ENCODE results near the gene ODAD4.

Gene ODAD4

GRCh38 chr17:41971721-41972523 lies 41.5 kb downstream of the ODAD4 start:
- no peak for DNase-seq (ENCODE audit: low spot score)

- no peak for DNase-seq (ENCODE audit: low spot score)
Observed at GRCh38 chr17:41972571-41973407, 42.4 kb downstream of the ODAD4 start.

GRCh38 chr17:41973408-41973811 lies 43.0 kb downstream of the ODAD4 start:
- DNase-seq (ENCODE audit: low spot score) = no peak

DNA sequence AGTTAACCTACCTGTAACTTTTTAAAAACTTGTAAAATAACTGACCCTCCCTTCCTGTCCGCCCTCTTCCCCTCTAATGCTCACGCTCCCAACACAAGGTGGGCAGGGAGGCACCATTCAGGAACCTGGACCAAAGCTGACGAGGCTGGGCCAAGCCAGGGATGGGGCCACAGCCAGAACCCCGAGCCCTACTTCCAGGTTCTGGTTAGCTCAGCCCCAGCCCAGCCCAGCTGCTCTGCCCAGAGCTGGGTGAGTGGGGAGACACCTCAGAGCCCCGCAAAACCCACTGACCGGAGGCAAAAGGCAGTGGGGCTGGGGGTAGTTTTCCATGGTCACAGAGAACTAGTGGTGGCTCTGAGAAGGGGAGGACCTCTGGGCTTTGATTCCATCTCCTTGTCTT lies 43.6 kb downstream of the ODAD4 start:
- no peak for DNase-seq (ENCODE audit: low spot score)

- no peak for DNase-seq (ENCODE audit: low spot score)
Observed at GRCh38 chr17:41974658-41975057, 44.2 kb downstream of the ODAD4 start.

DNA sequence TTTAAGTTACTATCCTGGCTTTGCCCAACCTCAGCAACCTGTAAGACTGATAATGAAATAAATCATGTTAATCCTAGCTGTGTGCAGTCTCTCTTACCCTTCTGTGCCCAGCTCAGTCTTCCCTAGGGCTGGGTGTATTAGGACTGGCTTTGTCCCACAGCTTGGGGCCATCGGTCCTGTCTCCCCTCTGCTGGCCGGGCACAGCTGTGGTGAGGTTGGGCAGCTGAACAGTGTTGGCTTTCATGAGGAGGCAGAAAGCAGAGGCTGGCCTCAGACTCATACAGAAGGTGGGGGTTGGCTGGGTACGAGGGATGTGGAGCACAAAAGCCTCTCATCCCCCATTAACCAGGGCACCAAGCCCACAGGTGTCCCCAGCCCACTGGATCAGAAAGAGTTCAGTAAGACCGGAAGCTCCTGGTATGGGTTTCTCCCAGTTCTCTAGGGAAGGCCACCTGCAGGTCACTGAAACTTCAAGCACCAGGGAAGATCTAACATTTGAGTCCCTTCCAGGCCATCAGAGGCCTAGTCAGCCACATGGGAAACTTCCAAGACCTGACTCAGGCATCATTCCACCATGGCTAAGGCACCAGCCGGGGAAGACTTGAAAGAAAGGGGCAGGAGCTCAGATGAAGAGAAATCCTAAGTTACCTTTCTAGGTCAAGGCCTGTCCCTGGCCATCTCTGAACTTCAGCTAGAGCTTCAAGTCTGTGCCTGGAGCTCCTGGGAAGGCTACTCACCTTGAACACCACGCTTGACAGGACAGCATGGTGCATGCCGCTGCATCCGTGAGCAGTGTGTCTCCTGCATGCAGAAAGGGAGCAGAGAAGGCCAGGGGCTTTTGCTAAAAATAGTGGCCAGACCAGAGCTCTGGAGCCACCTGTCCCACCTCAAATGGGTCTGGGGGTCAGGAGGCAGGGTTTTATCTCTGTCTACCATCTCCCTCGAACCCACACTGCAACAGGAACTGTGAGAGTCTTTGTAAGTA lies 45.0 kb downstream of the ODAD4 start:
- peak; percentile 84 for DNase-seq (ENCODE audit: low spot score)

GRCh38 chr17:41976142-41976768 lies 45.8 kb downstream of the ODAD4 start:
- DNase-seq (ENCODE audit: low spot score) = peak; percentile 71

DNA sequence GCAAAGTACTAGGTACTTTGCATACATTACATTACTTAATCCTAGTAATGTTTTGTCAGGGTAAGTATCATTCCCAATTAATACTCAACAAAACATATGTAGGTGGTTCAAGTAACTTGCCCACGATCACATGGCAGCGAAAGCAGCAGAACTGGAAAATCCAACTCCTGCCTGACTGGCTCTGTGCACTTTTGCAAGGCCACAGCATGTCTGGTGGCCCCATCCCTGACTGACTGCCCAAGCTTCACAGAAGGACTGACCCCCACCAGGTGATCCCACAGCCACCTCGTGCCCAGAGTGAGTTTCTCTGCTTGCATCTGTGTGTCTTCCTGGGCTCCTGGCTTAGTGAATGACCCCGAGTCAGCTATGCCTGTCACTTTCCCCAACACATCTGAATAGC lies 47.6 kb downstream of the ODAD4 start:
- no peak for DNase-seq (ENCODE audit: low spot score)

DNA sequence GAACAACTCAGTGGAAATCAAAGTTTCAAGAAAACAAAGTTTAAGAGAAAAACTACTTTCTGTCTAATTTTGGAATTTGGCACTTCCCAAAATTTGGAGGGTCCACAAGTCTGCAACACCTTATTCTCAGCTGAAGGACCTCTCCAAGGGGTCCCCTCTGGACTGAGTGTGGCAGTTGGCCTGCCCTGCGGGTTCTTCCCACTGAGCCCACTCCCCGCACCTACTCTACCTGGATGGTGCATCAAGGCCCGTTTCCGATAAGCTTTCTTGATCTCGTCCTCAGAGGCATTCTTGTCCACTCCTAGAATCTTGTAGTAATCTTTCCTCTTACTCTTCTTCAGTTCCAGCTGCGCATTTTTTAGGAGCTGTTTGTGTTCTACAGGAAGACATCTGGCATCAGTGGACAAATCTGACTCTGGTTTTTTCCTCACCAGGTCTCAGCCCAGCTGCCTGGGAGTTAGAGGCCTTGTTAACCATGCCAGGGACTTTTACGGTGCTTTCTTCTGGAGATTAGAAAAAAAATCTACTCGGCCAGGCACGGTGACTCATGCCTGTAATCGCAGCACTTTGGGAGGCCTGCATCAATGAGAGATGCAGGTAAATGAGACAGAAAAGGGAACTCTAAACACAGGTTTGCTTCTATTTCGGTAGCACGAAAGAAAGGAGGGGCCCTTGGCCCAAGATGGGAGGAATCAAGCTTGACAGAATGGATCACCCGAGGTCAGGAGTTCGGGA lies 51.8 kb downstream of the ODAD4 start:
- no peak for DNase-seq (ENCODE audit: low spot score)

DNA sequence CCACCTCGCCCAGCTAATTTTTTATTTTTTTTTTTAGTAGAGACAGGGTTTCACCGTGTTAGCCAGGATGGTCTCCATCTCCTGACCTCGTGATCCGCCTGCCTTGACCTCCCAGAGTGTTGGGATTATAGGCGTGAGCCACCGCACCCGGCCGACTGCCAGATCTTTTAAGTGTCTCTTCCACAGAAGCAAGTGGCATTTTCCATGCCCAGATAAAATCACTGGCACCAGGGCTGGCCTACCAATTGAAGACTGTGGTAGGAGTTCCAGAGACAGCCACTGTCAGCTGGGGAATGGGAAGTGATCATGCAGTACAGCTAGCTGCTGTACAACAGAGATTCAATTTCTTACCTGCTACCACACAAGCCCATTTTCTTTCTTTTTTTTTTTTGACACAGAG lies 54.0 kb downstream of the ODAD4 start:
- no peak for DNase-seq (ENCODE audit: low spot score)

- no peak for DNase-seq (ENCODE audit: low spot score)
Observed at GRCh38 chr17:41985919-41986318, 55.5 kb downstream of the ODAD4 start.

- no peak for DNase-seq (ENCODE audit: low spot score)
Observed at GRCh38 chr17:41986634-41987033, 56.2 kb downstream of the ODAD4 start.

DNA sequence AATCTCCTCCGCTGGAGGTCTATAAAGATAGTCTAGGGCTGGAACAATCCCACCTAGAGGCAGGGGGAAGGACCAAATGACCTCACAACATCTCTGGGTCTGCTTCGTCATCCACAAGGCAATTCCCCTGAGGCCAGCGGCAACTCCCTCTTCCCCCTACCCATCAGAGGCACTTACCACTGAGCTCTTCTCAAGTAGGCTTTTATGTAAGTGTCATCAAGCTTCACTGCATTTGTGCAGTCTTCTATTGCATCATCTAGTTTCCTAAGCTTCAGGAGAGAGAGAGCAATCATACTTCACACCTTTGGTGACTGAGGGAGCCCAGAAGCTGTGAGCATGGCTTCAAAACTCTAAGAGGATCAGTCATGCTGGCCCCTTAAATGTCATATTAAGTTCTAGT lies 57.2 kb downstream of the ODAD4 start:
- DNase-seq (ENCODE audit: low spot score) = no peak

- no peak for DNase-seq (ENCODE audit: low spot score)
Observed at GRCh38 chr17:41988418-41988817, 58.0 kb downstream of the ODAD4 start.

- no peak for DNase-seq (ENCODE audit: low spot score)
Observed at GRCh38 chr17:41989702-41990419, 59.4 kb downstream of the ODAD4 start.

DNA sequence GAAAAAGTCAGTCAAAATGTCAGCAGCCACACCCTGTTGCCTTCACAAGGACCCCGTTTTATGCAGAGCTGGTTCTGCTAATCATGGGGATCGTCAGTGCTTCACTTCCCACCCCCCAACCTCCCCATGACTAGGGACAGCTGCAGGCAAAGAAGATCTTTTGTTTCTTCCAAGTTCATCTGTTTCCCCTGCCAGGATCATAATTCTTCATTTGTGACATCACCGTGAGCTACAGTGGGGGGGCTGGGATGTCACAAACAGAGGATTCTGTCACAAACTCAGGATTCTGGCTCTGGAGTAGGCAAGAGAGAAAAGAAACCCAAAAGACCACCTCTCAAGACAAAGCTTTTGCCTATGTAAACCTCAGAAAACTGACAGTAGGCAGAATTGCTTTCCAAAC lies 62.2 kb downstream of the ODAD4 start:
- DNase-seq (ENCODE audit: low spot score) = no peak

DNA sequence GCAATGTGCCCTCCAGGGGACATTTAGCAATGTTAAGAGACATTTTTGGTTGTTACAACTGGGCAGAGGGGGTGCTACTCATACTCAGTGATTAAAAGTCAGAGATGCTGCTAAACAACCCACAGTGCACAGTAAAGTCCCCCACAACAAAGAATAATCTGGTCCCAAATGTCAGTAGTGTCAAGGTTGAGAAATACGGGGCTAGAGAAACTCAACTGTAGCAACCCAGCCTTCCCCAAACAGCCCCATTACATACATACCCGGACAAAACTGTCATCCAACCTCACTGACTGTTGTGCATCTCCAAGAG lies 66.4 kb downstream of the ODAD4 start:
- no peak for DNase-seq (ENCODE audit: low spot score)

- no peak for DNase-seq (ENCODE audit: low spot score)
Observed at GRCh38 chr17:41998497-41998896, 68.1 kb downstream of the ODAD4 start.

DNA sequence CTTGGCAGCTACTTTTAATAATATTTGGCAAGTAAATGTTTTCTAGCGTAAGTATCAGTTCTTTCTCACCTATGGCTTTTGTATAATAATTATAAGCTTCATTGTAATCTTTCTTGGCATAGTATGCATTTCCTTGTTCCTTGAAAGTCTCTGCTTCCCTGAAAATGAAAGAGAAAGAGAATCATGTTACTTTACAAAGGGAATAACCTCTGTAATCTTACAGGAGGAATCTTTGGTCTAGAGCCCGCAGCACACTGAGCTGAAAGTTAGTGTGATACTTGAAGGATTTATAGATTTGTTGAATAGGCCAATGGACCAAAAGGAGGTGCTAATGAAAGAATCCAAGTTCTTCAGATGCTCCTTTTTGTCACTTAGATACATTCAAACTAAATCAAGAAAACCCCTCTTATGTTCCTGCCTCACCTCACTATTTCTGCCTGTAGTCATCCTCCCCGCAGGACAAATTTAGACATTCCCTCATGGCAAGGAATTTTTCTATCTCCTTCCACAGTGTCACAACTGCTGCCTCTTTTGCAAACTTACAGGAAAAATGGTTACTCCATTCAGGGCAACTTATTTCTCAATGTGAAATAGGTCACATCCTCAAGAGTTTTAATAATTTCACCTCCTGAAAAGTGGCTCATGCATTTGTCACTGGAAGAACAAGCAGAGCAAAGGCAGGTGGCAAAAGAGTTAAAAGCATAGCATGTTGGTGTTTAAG lies 70.2 kb downstream of the ODAD4 start:
- DNase-seq (ENCODE audit: low spot score) = no peak

GRCh38 chr17:42001729-42002128 lies 71.3 kb downstream of the ODAD4 start:
- DNase-seq (ENCODE audit: low spot score) = no peak

Data from AG08395 (cell line).